Neural progenitor cell (in vitro differentiated cells): ENCODE data around the gene ZMYND10. TPM values are rescaled to one million over a fixed set of nuclear protein-coding genes. Genes with fewer than 3 reads are reported as not detected.

Experiments used
- DNase-seq: peaks from one replicate; pipeline ENCODE4 v3.0.0-alpha.2; 2016; ENCODE audit warnings: low spot score
- H2AFZ ChIP-seq: fragments of 200-600 bp; sonication (generic); replicated peaks from 2 replicates; pipeline ENCODE4 v1.6.1; 2016; ENCODE audit warnings: antibody characterized with exemption
- H3F3A ChIP-seq: fragments of 200-600 bp; sonication (generic); 2 replicates; pipeline ENCODE4 v1.6.1; 2016; ENCODE audit warnings: antibody characterized with exemption, low read depth
- H3K27ac ChIP-seq: fragments of 200-600 bp; sonication (generic); 2 replicates; pipeline ENCODE4 v1.5.1; 2016; ENCODE audit warnings: mild to moderate bottlenecking
- H3K27me3 ChIP-seq: fragments of 200-600 bp; sonication (generic); 2 replicates; pipeline ENCODE4 v1.6.1; 2016; ENCODE audit warnings: mild to moderate bottlenecking, moderate library complexity
- H3K36me3 ChIP-seq: fragments of 200-600 bp; sonication (generic); 2 replicates; pipeline ENCODE4 v1.5.1; 2016
- H3K4me1 ChIP-seq: fragments of 200-600 bp; sonication (generic); 2 replicates; pipeline ENCODE4 v1.6.1; 2016; ENCODE audit warnings: mixed run types
- H3K4me2 ChIP-seq: fragments of 200-600 bp; sonication (generic); 2 replicates; pipeline ENCODE4 v1.6.1; 2016
- H3K4me3 ChIP-seq: fragments of 200-600 bp; sonication (generic); 2 replicates; pipeline ENCODE4 v1.5.1; 2016
- H3K79me2 ChIP-seq: fragments of 200-600 bp; sonication (generic); 2 replicates; pipeline ENCODE4 v1.6.1; 2016; ENCODE audit warnings: low read depth
- H3K9ac ChIP-seq: fragments of 200-600 bp; sonication (generic); 2 replicates; pipeline ENCODE4 v1.6.1; 2016
- H3K9me3 ChIP-seq: fragments of 200-600 bp; sonication (generic); 2 replicates; pipeline ENCODE4 v1.5.1; 2016; ENCODE audit warnings: low read depth
- H4K20me1 ChIP-seq: fragments of 200-600 bp; sonication (generic); 2 replicates; pipeline ENCODE4 v1.6.1; 2016; ENCODE audit warnings: low read depth
- H3K27ac Mint-ChIP-seq: 3 replicates; pipeline ENCODE4 v1.8.0; 2021; ENCODE audit warnings: mixed read lengths
- H3K27me3 Mint-ChIP-seq: 2 replicates; pipeline ENCODE4 v1.8.0; 2022; ENCODE audit warnings: low read depth, mild to moderate bottlenecking, inconsistent platforms, moderate library complexity, mixed read lengths; ENCODE audit not compliant: insufficient read depth
- H3K36me3 Mint-ChIP-seq: 3 replicates; pipeline ENCODE4 v1.8.0; 2021; ENCODE audit warnings: mixed read lengths
- H3K4me1 Mint-ChIP-seq: 3 replicates; pipeline ENCODE4 v1.8.0; 2021; ENCODE audit warnings: mixed read lengths
- H3K4me3 Mint-ChIP-seq: 3 replicates; pipeline ENCODE4 v1.8.0; 2021; ENCODE audit warnings: mild to moderate bottlenecking, moderate library complexity, mixed read lengths
- H3K9me3 Mint-ChIP-seq: 3 replicates; pipeline ENCODE4 v1.8.0; 2020; ENCODE audit warnings: mixed read lengths
- EZH2 ChIP-seq: fragments of 200-600 bp; sonication (generic); IDR thresholded peaks from 2 replicates; pipeline ENCODE4 v1.6.1; 2017; ENCODE audit warnings: antibody characterized with exemption, mild to moderate bottlenecking, moderate library complexity
- EZH2phosphoT487 ChIP-seq: fragments of 200-600 bp; sonication (generic); IDR thresholded peaks from 2 replicates; pipeline ENCODE4 v1.6.1; 2017; ENCODE audit warnings: antibody characterized with exemption
- total RNA-seq: library from RNA; depleted of rRNA; stranded (reverse); fragments of >200 nt; gene quantifications from 2 replicates; pipeline ENCODE4 v1.2.3, GENCODE V29; 2015; ENCODE audit warnings: low replicate concordance
- TF ChIP-seq, protein P1 (sequence below): fragments of 200-600 bp; sonication (generic); IDR thresholded peaks from 2 replicates; pipeline ENCODE4 v1.5.1; 2017; ENCODE audit warnings: antibody characterized with exemption, mild to moderate bottlenecking

The ZMYND10 gene
- total RNA-seq, 1 donor from 2014 or later: 0.37 TPM

GRCh38 chr3:50388016-50388719, 42.6 kb upstream of the ZMYND10 start:
- H3K27ac ChIP-seq: no peak overlapping the region
- H3K36me3 ChIP-seq: no peaks in the 10 kb centered on the region
- Mint-ChIP-seq H3K9me3 (no peaks in the 10 kb centered on the region), H3K36me3 (no peaks in the 10 kb centered on the region), H3K27ac (no peak overlapping the region), H3K27me3 (peaks cover 2% of the 10 kb centered on the region), H3K4me1 (peaks cover 3% of the 10 kb centered on the region), H3K4me3 (no peak overlapping the region)
- DNase-seq: peak; percentile 75
- H3K79me2 ChIP-seq: no peaks in the 10 kb centered on the region
- no peak overlapping the region for H3K4me3 ChIP-seq
- no peaks in the 10 kb centered on the region for H3K27me3 ChIP-seq
- TF ChIP-seq EZH2 (no peak), EZH2phosphoT487 (no peak)
- TF ChIP-seq, protein P1, sequence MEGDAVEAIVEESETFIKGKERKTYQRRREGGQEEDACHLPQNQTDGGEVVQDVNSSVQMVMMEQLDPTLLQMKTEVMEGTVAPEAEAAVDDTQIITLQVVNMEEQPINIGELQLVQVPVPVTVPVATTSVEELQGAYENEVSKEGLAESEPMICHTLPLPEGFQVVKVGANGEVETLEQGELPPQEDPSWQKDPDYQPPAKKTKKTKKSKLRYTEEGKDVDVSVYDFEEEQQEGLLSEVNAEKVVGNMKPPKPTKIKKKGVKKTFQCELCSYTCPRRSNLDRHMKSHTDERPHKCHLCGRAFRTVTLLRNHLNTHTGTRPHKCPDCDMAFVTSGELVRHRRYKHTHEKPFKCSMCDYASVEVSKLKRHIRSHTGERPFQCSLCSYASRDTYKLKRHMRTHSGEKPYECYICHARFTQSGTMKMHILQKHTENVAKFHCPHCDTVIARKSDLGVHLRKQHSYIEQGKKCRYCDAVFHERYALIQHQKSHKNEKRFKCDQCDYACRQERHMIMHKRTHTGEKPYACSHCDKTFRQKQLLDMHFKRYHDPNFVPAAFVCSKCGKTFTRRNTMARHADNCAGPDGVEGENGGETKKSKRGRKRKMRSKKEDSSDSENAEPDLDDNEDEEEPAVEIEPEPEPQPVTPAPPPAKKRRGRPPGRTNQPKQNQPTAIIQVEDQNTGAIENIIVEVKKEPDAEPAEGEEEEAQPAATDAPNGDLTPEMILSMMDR: peak; percentile 62
- H3K4me1 ChIP-seq: peaks cover 3% of the 10 kb centered on the region
- no peak overlapping the region for H3K9ac ChIP-seq
- no peaks in the 10 kb centered on the region for H4K20me1 ChIP-seq
- H3K4me2 ChIP-seq: no peak overlapping the region
- no peaks in the 10 kb centered on the region for H3K9me3 ChIP-seq
- H2AFZ ChIP-seq: no peak overlapping the region
- no peaks in the 10 kb centered on the region for H3F3A ChIP-seq

DNA sequence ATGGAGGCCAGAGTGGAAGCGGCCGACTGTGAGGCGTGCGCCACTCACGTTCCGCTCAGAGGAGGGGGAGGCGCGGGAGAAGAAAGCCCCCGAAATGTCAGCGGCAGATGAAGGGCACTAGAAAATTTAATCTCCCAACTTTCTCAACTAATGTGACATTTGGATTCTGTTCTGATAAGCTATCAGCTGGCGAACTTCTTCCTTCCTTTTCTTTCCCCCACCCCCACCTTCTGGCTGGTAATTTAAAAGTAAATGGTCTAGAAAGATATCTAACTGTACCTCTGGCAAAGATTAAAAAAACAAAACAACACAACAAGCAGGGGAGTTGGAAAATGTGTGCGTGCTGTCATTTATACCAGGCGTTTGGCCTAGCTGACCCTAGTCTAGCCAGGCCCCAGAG, 40.2 kb upstream of the ZMYND10 start:
- H3K4me1 Mint-ChIP-seq: peaks cover 16% of the 10 kb centered on the region
- peaks cover 7% of the 10 kb centered on the region for H3K27me3 Mint-ChIP-seq
- no peak overlapping the region for H3K4me3 ChIP-seq
- no peaks in the 10 kb centered on the region for H3K36me3 ChIP-seq
- no peaks in the 10 kb centered on the region for H3F3A ChIP-seq
- H4K20me1 ChIP-seq: no peaks in the 10 kb centered on the region
- H3K27me3 ChIP-seq: no peaks in the 10 kb centered on the region
- H3K79me2 ChIP-seq: no peaks in the 10 kb centered on the region
- H3K27ac ChIP-seq: no peak overlapping the region
- no peak overlapping the region for H3K4me2 ChIP-seq
- no peak for TF ChIP-seq EZH2phosphoT487
- H3K27ac Mint-ChIP-seq: no peak overlapping the region
- no peak overlapping the region for H2AFZ ChIP-seq
- no peak for DNase-seq
- H3K36me3 Mint-ChIP-seq: no peaks in the 10 kb centered on the region
- no peak overlapping the region for H3K9ac ChIP-seq
- no peaks in the 10 kb centered on the region for H3K9me3 Mint-ChIP-seq
- H3K4me1 ChIP-seq: peaks cover 9% of the 10 kb centered on the region
- no peaks in the 10 kb centered on the region for H3K9me3 ChIP-seq
- no peak overlapping the region for H3K4me3 Mint-ChIP-seq

GRCh38 chr3:50383750-50384149, 38.2 kb upstream of the ZMYND10 start:
- H3K9ac ChIP-seq: no peak overlapping the region
- no peaks in the 10 kb centered on the region for H3K79me2 ChIP-seq
- H3F3A ChIP-seq: no peaks in the 10 kb centered on the region
- Mint-ChIP-seq H3K9me3 (no peaks in the 10 kb centered on the region), H3K36me3 (no peaks in the 10 kb centered on the region), H3K4me3 (no peak overlapping the region), H3K4me1 (peaks cover 20% of the 10 kb centered on the region), H3K27me3 (peaks cover 5% of the 10 kb centered on the region), H3K27ac (peak overlapping the region; percentile 72)
- H3K9me3 ChIP-seq: no peaks in the 10 kb centered on the region
- H3K36me3 ChIP-seq: no peaks in the 10 kb centered on the region
- H3K27ac ChIP-seq: no peak overlapping the region
- no peaks in the 10 kb centered on the region for H3K27me3 ChIP-seq
- peaks cover 9% of the 10 kb centered on the region for H3K4me1 ChIP-seq
- no peak overlapping the region for H3K4me3 ChIP-seq
- TF ChIP-seq EZH2 (no peak), EZH2phosphoT487 (no peak)
- TF ChIP-seq, protein P1: no peak
- no peaks in the 10 kb centered on the region for H4K20me1 ChIP-seq
- H3K4me2 ChIP-seq: no peak overlapping the region
- no peak overlapping the region for H2AFZ ChIP-seq
- DNase-seq: no peak

GRCh38 chr3:50382722-50383121, 37.2 kb upstream of the ZMYND10 start:
- no peaks in the 10 kb centered on the region for H3K36me3 Mint-ChIP-seq
- no peak overlapping the region for H2AFZ ChIP-seq
- TF ChIP-seq, protein P1: no peak
- TF ChIP-seq EZH2phosphoT487 (no peak), EZH2 (no peak)
- H4K20me1 ChIP-seq: no peaks in the 10 kb centered on the region
- peaks cover 20% of the 10 kb centered on the region for H3K4me1 Mint-ChIP-seq
- H3K27ac Mint-ChIP-seq: peak overlapping the region; percentile 93
- no peak overlapping the region for H3K4me3 Mint-ChIP-seq
- no peaks in the 10 kb centered on the region for H3K9me3 Mint-ChIP-seq
- H3K4me2 ChIP-seq: peak overlapping the region; percentile 27
- no peak overlapping the region for H3K9ac ChIP-seq
- no peaks in the 10 kb centered on the region for H3K79me2 ChIP-seq
- DNase-seq: no peak
- H3K27me3 ChIP-seq: no peaks in the 10 kb centered on the region
- no peaks in the 10 kb centered on the region for H3K9me3 ChIP-seq
- no peaks in the 10 kb centered on the region for H3F3A ChIP-seq
- H3K36me3 ChIP-seq: no peaks in the 10 kb centered on the region
- H3K27ac ChIP-seq: no peak overlapping the region
- H3K4me1 ChIP-seq: peaks cover 6% of the 10 kb centered on the region
- no peak overlapping the region for H3K4me3 ChIP-seq
- peaks cover 7% of the 10 kb centered on the region for H3K27me3 Mint-ChIP-seq
